ENCODE data around the gene GAL3ST3.

Gene GAL3ST3

DNA sequence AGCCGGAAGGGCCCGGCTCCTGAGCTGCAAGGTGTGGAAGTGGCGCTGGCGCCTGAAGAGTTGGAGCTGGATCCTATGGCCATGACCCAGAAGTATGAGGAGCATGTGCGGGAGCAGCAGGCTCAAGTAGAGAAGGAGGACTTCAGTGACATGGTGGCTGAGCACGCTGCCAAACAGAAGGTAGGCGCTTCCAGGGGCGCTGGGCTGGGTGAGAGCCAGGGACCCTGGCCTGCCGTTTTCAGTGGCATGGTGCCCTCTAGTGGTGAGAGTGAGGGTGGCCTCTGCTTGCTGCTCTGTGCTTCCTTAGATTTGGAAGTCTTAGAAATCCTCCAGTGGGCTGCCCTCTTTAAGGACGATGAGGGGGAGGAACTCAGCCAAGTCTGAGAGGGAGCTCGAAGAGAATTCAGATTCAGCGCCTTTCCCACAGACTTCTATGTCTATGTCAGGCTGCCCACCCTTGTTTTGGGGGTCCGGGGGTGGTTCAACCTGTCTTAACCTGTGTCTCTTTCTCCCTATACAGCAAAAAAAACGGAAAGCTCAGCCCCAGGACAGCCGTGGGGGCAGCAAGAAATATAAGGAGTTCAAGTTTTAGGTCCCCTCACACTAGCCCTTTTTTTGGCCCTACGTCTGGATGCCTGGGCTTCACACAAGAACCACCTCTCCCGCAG lies 19.3 kb upstream of the GAL3ST3 start:
- no peaks in the 10 kb centered on the region for H3K9me3 ChIP-seq
- H3K4me3 ChIP-seq (ENCODE audit: low read depth in 1 of 2, low read length in 1 of 2) = peak overlapping the region in 1 of 2 experiments; percentile 78
- no peaks in the 10 kb centered on the region for H3K27me3 ChIP-seq
- TF ChIP-seq CTCF (IDR thresholded peaks at IDR 0.05) = peak; percentile 90
- H3K4me1 ChIP-seq (ENCODE audit: control insufficient read depth in 1 of 2, insufficient read depth in 1 of 2, low read depth in 1 of 2, low read length in 1 of 2) = peaks cover 40 to 42% of the 10 kb centered on the region in 2 experiments
- H3K27ac ChIP-seq = peak overlapping the region; percentile 99
- H3K36me3 ChIP-seq = peaks cover 44% of the 10 kb centered on the region

DNA sequence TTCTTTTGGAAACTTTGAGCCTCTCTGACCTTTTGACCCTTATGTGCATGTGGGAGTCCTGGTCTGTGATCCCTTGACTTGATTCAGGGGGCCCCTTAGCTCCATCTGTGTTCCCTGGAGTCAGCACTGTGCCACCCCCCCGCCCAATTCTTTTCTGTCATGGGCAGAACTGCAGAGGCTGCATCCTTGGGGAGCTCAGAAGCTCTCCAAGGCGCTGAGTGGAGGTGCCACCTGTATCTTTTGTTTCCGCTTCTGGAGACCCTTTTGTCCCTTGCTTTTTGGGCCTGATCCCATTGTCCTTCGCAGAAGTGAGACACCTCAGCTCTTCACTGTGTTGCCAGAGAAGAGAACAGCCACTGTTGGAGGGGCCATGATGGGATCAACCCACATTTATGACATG lies 18.7 kb upstream of the GAL3ST3 start:
- peak overlapping the region; percentile 99 for H3K27ac ChIP-seq
- H3K36me3 ChIP-seq = peaks cover 50% of the 10 kb centered on the region
- no peaks in the 10 kb centered on the region for H3K27me3 ChIP-seq
- H3K4me3 ChIP-seq (ENCODE audit: low read depth in 1 of 2, low read length in 1 of 2) = peak overlapping the region in 1 of 2 experiments; percentile 78
- no peak for TF ChIP-seq CTCF (IDR thresholded peaks at IDR 0.05)
- no peaks in the 10 kb centered on the region for H3K9me3 ChIP-seq
- H3K4me1 ChIP-seq (ENCODE audit: control insufficient read depth in 1 of 2, insufficient read depth in 1 of 2, low read depth in 1 of 2, low read length in 1 of 2) = peaks cover 36 to 39% of the 10 kb centered on the region in 2 experiments

GRCh38 chr11:66066751-66067150 lies 17.8 kb upstream of the GAL3ST3 start:
- Histone ChIP-seq H3K4me1 (ENCODE audit: control insufficient read depth in 1 of 2, insufficient read depth in 1 of 2, low read depth in 1 of 2, low read length in 1 of 2) (peaks cover 27 to 30% of the 10 kb centered on the region in 2 experiments), H3K4me3 (ENCODE audit: low read depth in 1 of 2, low read length in 1 of 2) (no peak overlapping the region), H3K36me3 (peaks cover 58% of the 10 kb centered on the region), H3K9me3 (no peaks in the 10 kb centered on the region), H3K27me3 (no peaks in the 10 kb centered on the region), H3K27ac (peak overlapping the region; percentile 22)
- no peak for TF ChIP-seq CTCF (IDR thresholded peaks at IDR 0.05)

DNA sequence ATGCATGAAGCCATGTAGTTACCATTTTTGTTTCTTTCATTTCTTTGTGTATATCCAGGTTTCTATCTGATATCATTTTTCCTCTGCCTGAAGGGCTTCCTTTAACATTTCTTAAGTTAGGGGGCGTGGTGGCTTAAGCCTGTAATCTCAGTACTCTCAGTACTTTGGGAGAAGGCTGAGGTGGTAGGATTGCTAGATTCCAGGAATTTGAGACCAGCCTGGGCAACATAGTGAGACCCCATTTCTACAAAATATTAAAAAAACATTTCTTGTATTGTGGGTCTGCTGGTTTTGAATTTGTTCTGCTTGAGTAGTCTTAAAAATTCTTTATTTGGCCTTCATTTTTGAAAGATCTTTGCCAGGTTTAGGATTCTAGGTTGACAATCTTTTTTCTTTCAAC lies 15.6 kb upstream of the GAL3ST3 start:
- Histone ChIP-seq H3K36me3 (peaks cover 80% of the 10 kb centered on the region), H3K4me3 (ENCODE audit: low read depth in 1 of 2, low read length in 1 of 2) (no peak overlapping the region), H3K9me3 (no peaks in the 10 kb centered on the region), H3K4me1 (ENCODE audit: control insufficient read depth in 1 of 2, insufficient read depth in 1 of 2, low read depth in 1 of 2, low read length in 1 of 2) (peaks cover 17 to 19% of the 10 kb centered on the region in 2 experiments), H3K27ac (no peak overlapping the region), H3K27me3 (no peaks in the 10 kb centered on the region)
- no peak for TF ChIP-seq CTCF (IDR thresholded peaks at IDR 0.05)

DNA sequence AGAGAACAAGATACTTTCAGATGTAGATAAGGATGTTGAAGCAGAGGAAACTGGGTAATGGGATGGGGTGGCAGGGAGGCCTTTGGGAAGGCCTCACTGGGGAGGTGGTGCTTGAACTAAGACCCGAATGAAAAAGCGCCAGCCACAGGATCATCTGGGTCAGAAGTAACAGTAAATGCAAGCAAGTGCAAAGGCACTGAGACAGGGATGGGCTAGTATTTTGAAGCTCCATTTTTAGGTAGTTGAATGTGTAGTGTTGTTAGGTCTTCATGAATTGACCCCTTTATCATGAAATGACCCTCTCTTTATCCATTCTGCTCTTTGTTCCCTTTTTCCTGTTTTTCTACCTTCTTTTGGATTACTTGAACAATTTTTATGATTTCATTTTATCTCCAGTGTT lies 14.9 kb upstream of the GAL3ST3 start:
- no peak overlapping the region for H3K4me3 ChIP-seq (ENCODE audit: low read depth in 1 of 2, low read length in 1 of 2)
- H3K27me3 ChIP-seq = no peaks in the 10 kb centered on the region
- peaks cover 86% of the 10 kb centered on the region for H3K36me3 ChIP-seq
- peaks cover 11 to 12% of the 10 kb centered on the region in 2 experiments for H3K4me1 ChIP-seq (ENCODE audit: control insufficient read depth in 1 of 2, insufficient read depth in 1 of 2, low read depth in 1 of 2, low read length in 1 of 2)
- no peaks in the 10 kb centered on the region for H3K9me3 ChIP-seq
- TF ChIP-seq CTCF (IDR thresholded peaks at IDR 0.05) = no peak
- no peak overlapping the region for H3K27ac ChIP-seq
